ENCODE data around the gene NT5C1A. TPM values are rescaled to one million over a fixed set of nuclear protein-coding genes. Genes with fewer than 3 reads are reported as not detected.

The NT5C1A gene
- total RNA-seq, 1 donor: not detected

- peak; percentile 64 for DNase-seq (ENCODE audit: low read depth)
- H3K4me3 ChIP-seq (ENCODE audit: low read depth, low read length): no peak overlapping the region
- peak; percentile 68 for TF ChIP-seq CTCF (IDR thresholded peaks at IDR 0.05; ENCODE audit: insufficient read depth, low read length)
These were observed 13.9 kb downstream of the NT5C1A start for GRCh38 chr1:39657923-39658485.

GRCh38 chr1:39657402-39657801 is 14.5 kb downstream of the NT5C1A start:
- TF ChIP-seq CTCF (IDR thresholded peaks at IDR 0.05; ENCODE audit: insufficient read depth, low read length): no peak
- no peak overlapping the region for H3K4me3 ChIP-seq (ENCODE audit: low read depth, low read length)
- DNase-seq (ENCODE audit: low read depth): peak; percentile 21

- no peak for TF ChIP-seq CTCF (IDR thresholded peaks at IDR 0.05; ENCODE audit: insufficient read depth, low read length)
- no peak for DNase-seq (ENCODE audit: low read depth)
- no peak overlapping the region for H3K4me3 ChIP-seq (ENCODE audit: low read depth, low read length)
These were observed 15.5 kb downstream of the NT5C1A start for GRCh38 chr1:39656391-39656790.

- TF ChIP-seq CTCF (IDR thresholded peaks at IDR 0.05; ENCODE audit: insufficient read depth, low read length): no peak
- DNase-seq (ENCODE audit: low read depth): no peak
These were observed 16.2 kb downstream of the NT5C1A start for GRCh38 chr1:39655578-39656268.

GRCh38 chr1:39654291-39654690 is 17.6 kb downstream of the NT5C1A start:
- no peak for DNase-seq (ENCODE audit: low read depth)
- H3K4me3 ChIP-seq (ENCODE audit: low read depth, low read length): no peak overlapping the region
- TF ChIP-seq CTCF (IDR thresholded peaks at IDR 0.05; ENCODE audit: insufficient read depth, low read length): no peak

More at GRCh38 chr1:39655578-39656268, 16.2 kb downstream of the NT5C1A start:
- no peak overlapping the region for H3K4me3 ChIP-seq (ENCODE audit: low read depth, low read length)

- H3K4me3 ChIP-seq (ENCODE audit: low read depth, low read length): peak overlapping the region; percentile 42
These were observed 18.3 kb downstream of the NT5C1A start for GRCh38 chr1:39653546-39654031.

More at GRCh38 chr1:39653546-39654031, 18.3 kb downstream of the NT5C1A start:
- peak; percentile 80 for DNase-seq (ENCODE audit: low read depth)
- TF ChIP-seq CTCF (IDR thresholded peaks at IDR 0.05; ENCODE audit: insufficient read depth, low read length): peak; percentile 88

Data from fibroblast of the aortic adventitia (primary cell).